HCT116 (cell line): Measurements from ENCODE around the gene PON1. TPM values are rescaled to one million over a fixed set of nuclear protein-coding genes. Genes with fewer than 3 reads are reported as not detected.

Experiments used
- ATAC-seq: fragments of 200-7000 bp; cut with Tn5 transposase; 2 replicates; pipeline ENCODE4 v1.9.1; 2020; ENCODE audit warnings: mild to moderate bottlenecking, moderate library complexity
- BruUV-seq: library from RNA; stranded (reverse); fragments of 400-500 nt; replicated peaks from 2 replicates; lab custom pipeline; 2021; lab: Mats Ljungman, UMichigan
- CTCF ChIA-PET: fragments of 300-600 bp; sonication (Branson Sonifier 250); formaldehyde crosslinking; loops from one replicate; lab custom pipeline; 2021; ENCODE audit warnings: antibody characterized with exemption; lab: Charles Lee
- POLR2A ChIA-PET: fragments of 300-600, 350-600 bp; sonication (Branson Sonifier 250); formaldehyde crosslinking; loops from one replicate; lab custom pipeline; 2021; ENCODE audit warnings: antibody characterized with exemption; lab: Charles Lee
- RAD21 ChIA-PET, 2 experiments: fragments of 300-600 bp; sonication (Branson Sonifier 250); formaldehyde crosslinking; loops; one replicate each; lab custom pipeline; 2023; ENCODE audit warnings: low total read pairs in 2 of 2; ENCODE audit not compliant: uncharacterized antibody in 2 of 2, unreplicated experiment in 2 of 2, low non-redundant PET in 1 of 2; lab: Charles Lee
- DNase-seq: peaks from one replicate; pipeline ENCODE4 v3.0.0-alpha.2; 2010; ENCODE audit warnings: low read depth, low spot score
- H2AFZ ChIP-seq: fragments of 200-600 bp; shearing (Covaris generic), sonication (generic); 2 replicates; pipeline ENCODE4 v1.6.1; 2017; ENCODE audit warnings: low read depth, mixed run types, mixed read lengths, antibody characterized with exemption, low read length; ENCODE audit not compliant: poor library complexity, severe bottlenecking
- H3K27ac ChIP-seq: 2 replicates; pipeline ENCODE4 v1.5.1; 2012; ENCODE audit warnings: low read depth, low read length
- H3K27me3 ChIP-seq: fragments of 200-600 bp; sonication (generic); 2 replicates; pipeline ENCODE4 v1.6.1; 2016; ENCODE audit warnings: mixed run types, low read length, mixed read lengths; ENCODE audit not compliant: insufficient read depth
- H3K36me3 ChIP-seq, 2 experiments: fragments of 200-500 bp in 1 of 2; fragments of 200-600 bp in 1 of 2; sonication (Bioruptor generic) in 1 of 2; sonication (generic) in 1 of 2; 2 replicates each; pipeline versions ENCODE4 v1.5.1 to v1.6.1; 2014 to 2016; ENCODE audit warnings: low read length in 2 of 2, inconsistent platforms in 1 of 2, mixed read lengths in 1 of 2, mixed run types in 1 of 2; ENCODE audit not compliant: insufficient read depth in 2 of 2, control insufficient read depth in 1 of 2
- H3K4me1 ChIP-seq, 2 experiments: fragments of 200-600 bp in 1 of 2; sonication (generic) in 1 of 2; 2 replicates each; pipeline versions ENCODE4 v1.5.1 to v1.6.1; 2012 to 2017; ENCODE audit warnings: low read length in 2 of 2, inconsistent platforms in 1 of 2, mild to moderate bottlenecking in 1 of 2, mixed read lengths in 1 of 2, mixed run types in 1 of 2, moderate library complexity in 1 of 2; ENCODE audit not compliant: insufficient read depth in 2 of 2, control insufficient read depth in 1 of 2
- H3K4me2 ChIP-seq: fragments of 200-600 bp; sonication (generic); 2 replicates; pipeline ENCODE4 v1.6.1; 2017; ENCODE audit warnings: mixed run types, low read length, mixed read lengths
- H3K4me3 ChIP-seq, 2 experiments: fragments of 200-600 bp in 1 of 2; sonication (generic) in 1 of 2; replicated peaks in 1 of 2; 2 replicates each; pipeline ENCODE4 v1.5.1; 2011 to 2016; ENCODE audit warnings: low read length in 2 of 2, control low read depth in 1 of 2, low read depth in 1 of 2, mild to moderate bottlenecking in 1 of 2, mixed read lengths in 1 of 2, mixed run types in 1 of 2
- H3K79me2 ChIP-seq: fragments of 200-600 bp; sonication (generic); 2 replicates; pipeline ENCODE4 v1.6.1; 2017; ENCODE audit warnings: mild to moderate bottlenecking, mixed run types, low read length, moderate library complexity, mixed read lengths; ENCODE audit not compliant: insufficient read depth
- H3K9ac ChIP-seq: fragments of 200-600 bp; sonication (generic); 2 replicates; pipeline ENCODE4 v1.6.1; 2016; ENCODE audit warnings: low read length, mixed read lengths
- H3K9me2 ChIP-seq: fragments of 200-600 bp; sonication (generic), shearing (Covaris generic); 2 replicates; pipeline ENCODE4 v1.6.1; 2017; ENCODE audit warnings: mixed run types, mild to moderate bottlenecking, moderate library complexity; ENCODE audit not compliant: insufficient read depth
- H3K9me3 ChIP-seq, 2 experiments: fragments of 200-500 bp in 1 of 2; fragments of 200-600 bp in 1 of 2; sonication (Bioruptor generic) in 1 of 2; sonication (generic) in 1 of 2; 2 replicates each; pipeline ENCODE4 v1.6.1; 2014 to 2017; ENCODE audit warnings: low read length in 2 of 2, mixed read lengths in 2 of 2, inconsistent platforms in 1 of 2, low read depth in 1 of 2, mild to moderate bottlenecking in 1 of 2, mixed run types in 1 of 2, moderate library complexity in 1 of 2; ENCODE audit not compliant: control insufficient read depth in 1 of 2, insufficient read depth in 1 of 2
- H4K20me1 ChIP-seq: fragments of 200-600 bp; sonication (generic), shearing (Covaris generic); 2 replicates; pipeline ENCODE4 v1.6.1; 2017; ENCODE audit warnings: mixed run types, mild to moderate bottlenecking, moderate library complexity; ENCODE audit not compliant: insufficient read depth
- ATF3 ChIP-seq: IDR thresholded peaks from 2 replicates; pipeline ENCODE4 v1.6.1; 2012
- CEBPB ChIP-seq: IDR thresholded peaks from 2 replicates; pipeline ENCODE4 v1.6.1; 2012; ENCODE audit warnings: low read depth
- EGR1 ChIP-seq: IDR thresholded peaks from 2 replicates; pipeline ENCODE4 v1.6.1; 2012; ENCODE audit warnings: low read depth
- ELF1 ChIP-seq: IDR thresholded peaks from 2 replicates; pipeline ENCODE4 v1.6.1; 2012; ENCODE audit warnings: low read depth, borderline replicate concordance
- EZH2 ChIP-seq: fragments of 200-600 bp; sonication (generic); IDR thresholded peaks from 2 replicates; pipeline ENCODE4 v1.6.1; 2017; ENCODE audit warnings: antibody characterized with exemption, mixed run types
- EZH2phosphoT487 ChIP-seq: fragments of 200-600 bp; IDR thresholded peaks from 2 replicates; pipeline ENCODE4 v1.6.1; 2018; ENCODE audit warnings: antibody characterized with exemption, borderline replicate concordance
- JUND ChIP-seq: IDR thresholded peaks from 2 replicates; pipeline ENCODE4 v1.6.1; 2012
- MAX ChIP-seq: IDR thresholded peaks from 2 replicates; pipeline ENCODE4 v1.6.1; 2012
- POLR2A ChIP-seq: IDR thresholded peaks from 2 replicates; pipeline ENCODE4 v1.7.0; 2011; ENCODE audit warnings: borderline replicate concordance; ENCODE audit not compliant: insufficient read depth, insufficient read length; ENCODE audit errors: extremely low read depth
- POLR2AphosphoS5 ChIP-seq: IDR thresholded peaks from 2 replicates; pipeline ENCODE4 v1.6.1; 2011; ENCODE audit warnings: mild to moderate bottlenecking, low read depth, low read length, moderate library complexity
- RAD21 ChIP-seq: IDR thresholded peaks from 2 replicates; pipeline ENCODE4 v1.6.1; 2012; ENCODE audit warnings: low read depth, mild to moderate bottlenecking
- REST ChIP-seq: IDR thresholded peaks from 2 replicates; pipeline ENCODE4 v1.6.1; 2012; ENCODE audit warnings: low read depth
- SP1 ChIP-seq: IDR thresholded peaks from 2 replicates; pipeline ENCODE4 v1.6.1; 2012; ENCODE audit warnings: low read depth
- YY1 ChIP-seq: IDR thresholded peaks from 2 replicates; pipeline ENCODE4 v1.6.1; 2011; ENCODE audit warnings: low read length, low read depth, moderate library complexity, mild to moderate bottlenecking; ENCODE audit not compliant: insufficient replicate concordance; ENCODE audit errors: extremely low read depth
- ZFX ChIP-seq: fragments of 450-650 bp; IDR thresholded peaks from 2 replicates; pipeline ENCODE4 v1.6.1; 2017
- intact Hi-C: fragments of 100-400 bp; cut with micrococcal nuclease; formaldehyde crosslinking; loops from 2 replicates; pipeline ENCODE4 v1.10.0; 2022
- total RNA-seq: library from RNA; stranded (reverse); gene quantifications from one replicate; pipeline ENCODE4 v1.2.1, GENCODE V29; 2021; ENCODE audit not compliant: unreplicated experiment

Gene PON1
- total RNA-seq, 1 experiment from 2014 or later = 0.20 TPM

GRCh38 chr7:95317966-95318365, 6.4 kb downstream of the PON1 start:
- CTCF ChIA-PET = no interaction called here
- intact Hi-C loops = no loop called here
- Histone ChIP-seq H3K9me2 (no peaks in the 10 kb centered on the region), H4K20me1 (no peaks in the 10 kb centered on the region), H3K27ac (no peak overlapping the region), H3K27me3 (no peaks in the 10 kb centered on the region), H3K79me2 (no peaks in the 10 kb centered on the region)
- no peak for ATAC-seq
- RAD21 ChIA-PET = no interaction called here
- DNase-seq = no peak
- POLR2A ChIA-PET = no interaction called here
- no TSS peak for BruUV-seq
- TF ChIP-seq POLR2A (no peak), RAD21 (no peak), REST (no peak)
- TF ChIP-seq, all 23 proteins: peak for 0
- no peaks in the 10 kb centered on the region for H3K36me3 ChIP-seq
- H3K9me3 ChIP-seq = no peaks in the 10 kb centered on the region
- H3K4me1 ChIP-seq = no peaks in the 10 kb centered on the region
- H3K4me2 ChIP-seq = no peak overlapping the region
- no peak overlapping the region for H3K4me3 ChIP-seq
- H3K9ac ChIP-seq = no peak overlapping the region
- H2AFZ ChIP-seq = peak overlapping the region; percentile 2

GRCh38 chr7:95317546-95317945, 6.8 kb downstream of the PON1 start:
- H3K9ac ChIP-seq = no peak overlapping the region
- no peaks in the 10 kb centered on the region for H3K9me3 ChIP-seq
- ChIA-PET RAD21 (no interaction called here), POLR2A (no interaction called here), CTCF (no interaction called here)
- no peak overlapping the region for H3K4me3 ChIP-seq
- no peak overlapping the region for H3K4me2 ChIP-seq
- no peaks in the 10 kb centered on the region for H3K9me2 ChIP-seq
- BruUV-seq = no TSS peak
- H3K4me1 ChIP-seq = no peaks in the 10 kb centered on the region
- peak overlapping the region; percentile 2 for H2AFZ ChIP-seq
- DNase-seq (no peak), ATAC-seq (no peak)
- no peaks in the 10 kb centered on the region for H3K27me3 ChIP-seq
- intact Hi-C loops = no loop called here
- no peak overlapping the region for H3K27ac ChIP-seq
- H3K79me2 ChIP-seq = no peaks in the 10 kb centered on the region
- H4K20me1 ChIP-seq = no peaks in the 10 kb centered on the region
- H3K36me3 ChIP-seq = no peaks in the 10 kb centered on the region
- TF ChIP-seq JUND (no peak), ATF3 (no peak), SP1 (no peak), EGR1 (no peak), EZH2 (no peak), ZFX (no peak), EZH2phosphoT487 (no peak), RAD21 (no peak), CEBPB (no peak), MAX (no peak), ELF1 (no peak), REST (no peak), POLR2AphosphoS5 (no peak), YY1 (no peak)
